ENCODE data around the gene TRUB1.

TRUB1 gene

GRCh38 chr10:114990586-114990985 lies 52.6 kb downstream of the TRUB1 start:
- no peak for DNase-seq (ENCODE audit: low spot score in 2 of 2)
- H3K36me3 Mint-ChIP-seq = no peaks in the 10 kb centered on the region
- no peak for ATAC-seq
- H3K4me3 Mint-ChIP-seq = no peak overlapping the region
- H3K4me1 Mint-ChIP-seq = no peaks in the 10 kb centered on the region
- peaks cover 3% of the 10 kb centered on the region for H3K9me3 Mint-ChIP-seq
- H3K27ac Mint-ChIP-seq = no peak overlapping the region

- no peak overlapping the region for H3K27ac Mint-ChIP-seq
- H3K4me1 Mint-ChIP-seq = no peaks in the 10 kb centered on the region
- DNase-seq (ENCODE audit: low spot score in 2 of 2) (no peak), ATAC-seq (no peak)
- peaks cover 3% of the 10 kb centered on the region for H3K9me3 Mint-ChIP-seq
- no peaks in the 10 kb centered on the region for H3K36me3 Mint-ChIP-seq
- H3K4me3 Mint-ChIP-seq = no peak overlapping the region
These were observed 53.0 kb downstream of the TRUB1 start for GRCh38 chr10:114990991-114991390.

GRCh38 chr10:114992189-114992775 lies 54.3 kb downstream of the TRUB1 start:
- H3K9me3 Mint-ChIP-seq = peaks cover under 1% of the 10 kb centered on the region
- no peaks in the 10 kb centered on the region for H3K36me3 Mint-ChIP-seq
- H3K27ac Mint-ChIP-seq = no peak overlapping the region
- ATAC-seq (no peak), DNase-seq (ENCODE audit: low spot score in 2 of 2) (no peak)
- no peak overlapping the region for H3K4me3 Mint-ChIP-seq
- no peaks in the 10 kb centered on the region for H3K4me1 Mint-ChIP-seq

- ATAC-seq = no peak
- no peak for DNase-seq (ENCODE audit: low spot score in 2 of 2)
- H3K4me3 Mint-ChIP-seq = no peak overlapping the region
- no peaks in the 10 kb centered on the region for H3K4me1 Mint-ChIP-seq
- no peaks in the 10 kb centered on the region for H3K36me3 Mint-ChIP-seq
- H3K27ac Mint-ChIP-seq = no peak overlapping the region
- H3K9me3 Mint-ChIP-seq = no peaks in the 10 kb centered on the region
These were observed 57.7 kb downstream of the TRUB1 start for GRCh38 chr10:114995468-114996247.

- no peak for DNase-seq (ENCODE audit: low spot score in 2 of 2)
- Mint-ChIP-seq H3K4me3 (no peak overlapping the region), H3K4me1 (no peaks in the 10 kb centered on the region), H3K9me3 (no peaks in the 10 kb centered on the region), H3K36me3 (no peaks in the 10 kb centered on the region), H3K27ac (no peak overlapping the region)
- ATAC-seq = no peak
These were observed 58.5 kb downstream of the TRUB1 start for GRCh38 chr10:114996542-114996941.

GRCh38 chr10:114998993-114999392 lies 61.0 kb downstream of the TRUB1 start:
- Mint-ChIP-seq H3K4me3 (no peak overlapping the region), H3K27ac (no peak overlapping the region), H3K4me1 (no peaks in the 10 kb centered on the region)

GRCh38 chr10:115001506-115002381 lies 63.7 kb downstream of the TRUB1 start:
- Mint-ChIP-seq H3K27ac (no peak overlapping the region), H3K4me1 (no peaks in the 10 kb centered on the region), H3K36me3 (no peaks in the 10 kb centered on the region), H3K4me3 (no peak overlapping the region), H3K9me3 (no peaks in the 10 kb centered on the region)
- ATAC-seq (no peak), DNase-seq (ENCODE audit: low spot score in 2 of 2) (no peak)

More at GRCh38 chr10:114998993-114999392, 61.0 kb downstream of the TRUB1 start:
- DNase-seq (ENCODE audit: low spot score in 2 of 2) (no peak), ATAC-seq (no peak)
- H3K9me3 Mint-ChIP-seq = no peaks in the 10 kb centered on the region
- H3K36me3 Mint-ChIP-seq = no peaks in the 10 kb centered on the region

GRCh38 chr10:115003396-115003795 lies 65.4 kb downstream of the TRUB1 start:
- H3K36me3 Mint-ChIP-seq = no peaks in the 10 kb centered on the region
- no peak overlapping the region for H3K27ac Mint-ChIP-seq
- H3K4me3 Mint-ChIP-seq = no peak overlapping the region
- no peak for DNase-seq (ENCODE audit: low spot score in 2 of 2)
- H3K4me1 Mint-ChIP-seq = no peaks in the 10 kb centered on the region
- no peaks in the 10 kb centered on the region for H3K9me3 Mint-ChIP-seq
- ATAC-seq = no peak

GRCh38 chr10:115004236-115004862 lies 66.4 kb downstream of the TRUB1 start:
- peaks cover 5% of the 10 kb centered on the region for H3K9me3 Mint-ChIP-seq
- H3K4me3 Mint-ChIP-seq = no peak overlapping the region
- ATAC-seq = no peak
- no peaks in the 10 kb centered on the region for H3K36me3 Mint-ChIP-seq
- no peaks in the 10 kb centered on the region for H3K4me1 Mint-ChIP-seq
- no peak overlapping the region for H3K27ac Mint-ChIP-seq
- no peak for DNase-seq (ENCODE audit: low spot score in 2 of 2)

GRCh38 chr10:115005771-115006170 lies 67.8 kb downstream of the TRUB1 start:
- no peak for ATAC-seq
- Mint-ChIP-seq H3K4me3 (no peak overlapping the region), H3K4me1 (no peaks in the 10 kb centered on the region), H3K27ac (no peak overlapping the region), H3K36me3 (no peaks in the 10 kb centered on the region), H3K9me3 (peaks cover 5% of the 10 kb centered on the region)
- no peak for DNase-seq (ENCODE audit: low spot score in 2 of 2)

- H3K4me1 Mint-ChIP-seq = no peaks in the 10 kb centered on the region
- no peaks in the 10 kb centered on the region for H3K36me3 Mint-ChIP-seq
- H3K27ac Mint-ChIP-seq = no peak overlapping the region
- DNase-seq (ENCODE audit: low spot score in 2 of 2) (peak in 1 of 2 donors; percentile 40), ATAC-seq (no peak)
- no peaks in the 10 kb centered on the region for H3K9me3 Mint-ChIP-seq
- no peak overlapping the region for H3K4me3 Mint-ChIP-seq
These were observed 80.4 kb downstream of the TRUB1 start for GRCh38 chr10:115018185-115018931.

- H3K9me3 Mint-ChIP-seq = no peaks in the 10 kb centered on the region
- H3K4me1 Mint-ChIP-seq = no peaks in the 10 kb centered on the region
- DNase-seq (ENCODE audit: low spot score in 2 of 2) = no peak
- ATAC-seq = no peak
- no peak overlapping the region for H3K27ac Mint-ChIP-seq
- no peak overlapping the region for H3K4me3 Mint-ChIP-seq
- no peaks in the 10 kb centered on the region for H3K36me3 Mint-ChIP-seq
These were observed 82.5 kb downstream of the TRUB1 start for GRCh38 chr10:115020449-115020848.

- no peak overlapping the region for H3K4me3 Mint-ChIP-seq
- no peaks in the 10 kb centered on the region for H3K36me3 Mint-ChIP-seq
- DNase-seq (ENCODE audit: low spot score in 2 of 2) (no peak), ATAC-seq (no peak)
- no peaks in the 10 kb centered on the region for H3K9me3 Mint-ChIP-seq
- H3K27ac Mint-ChIP-seq = no peak overlapping the region
- no peaks in the 10 kb centered on the region for H3K4me1 Mint-ChIP-seq
These were observed 84.7 kb downstream of the TRUB1 start for GRCh38 chr10:115022733-115023132.

GRCh38 chr10:115023715-115024114 lies 85.7 kb downstream of the TRUB1 start:
- Mint-ChIP-seq H3K4me3 (no peak overlapping the region), H3K36me3 (no peaks in the 10 kb centered on the region), H3K9me3 (no peaks in the 10 kb centered on the region), H3K27ac (no peak overlapping the region), H3K4me1 (no peaks in the 10 kb centered on the region)
- DNase-seq (ENCODE audit: low spot score in 2 of 2) (no peak), ATAC-seq (no peak)

GRCh38 chr10:115024371-115024770 lies 86.4 kb downstream of the TRUB1 start:
- DNase-seq (ENCODE audit: low spot score in 2 of 2) (no peak), ATAC-seq (no peak)
- H3K36me3 Mint-ChIP-seq = no peaks in the 10 kb centered on the region
- no peak overlapping the region for H3K27ac Mint-ChIP-seq
- H3K9me3 Mint-ChIP-seq = no peaks in the 10 kb centered on the region
- no peaks in the 10 kb centered on the region for H3K4me1 Mint-ChIP-seq
- H3K4me3 Mint-ChIP-seq = no peak overlapping the region
